ENCODE data around the gene CDK19. TPM values are rescaled to one million over a fixed set of nuclear protein-coding genes. Genes with fewer than 3 reads are reported as not detected.

The CDK19 gene
- total and polyA plus RNA-seq, 2 experiments from 2014 or later, result 5.6 to 11.1 TPM

DNA sequence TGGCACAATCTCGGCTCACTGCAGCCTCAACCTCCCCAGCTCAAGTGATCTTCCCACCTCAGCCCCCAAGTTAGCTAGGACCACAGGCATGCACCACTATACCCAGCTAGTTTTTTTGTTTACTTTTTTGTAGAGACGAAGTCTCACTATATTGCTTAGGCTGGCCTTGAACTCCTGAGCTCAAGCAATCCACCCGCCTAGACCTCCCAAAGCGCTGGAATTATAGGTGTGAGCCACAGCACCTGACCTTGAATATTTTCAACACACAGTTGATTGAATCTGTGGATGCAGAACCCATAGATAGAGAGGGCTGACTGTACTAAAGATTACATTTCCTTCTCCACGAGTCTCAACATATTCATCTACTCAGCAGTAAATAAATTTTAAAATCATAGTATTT lies 15.6 kb downstream of the CDK19 start:
- TF ChIP-seq, protein P1, sequence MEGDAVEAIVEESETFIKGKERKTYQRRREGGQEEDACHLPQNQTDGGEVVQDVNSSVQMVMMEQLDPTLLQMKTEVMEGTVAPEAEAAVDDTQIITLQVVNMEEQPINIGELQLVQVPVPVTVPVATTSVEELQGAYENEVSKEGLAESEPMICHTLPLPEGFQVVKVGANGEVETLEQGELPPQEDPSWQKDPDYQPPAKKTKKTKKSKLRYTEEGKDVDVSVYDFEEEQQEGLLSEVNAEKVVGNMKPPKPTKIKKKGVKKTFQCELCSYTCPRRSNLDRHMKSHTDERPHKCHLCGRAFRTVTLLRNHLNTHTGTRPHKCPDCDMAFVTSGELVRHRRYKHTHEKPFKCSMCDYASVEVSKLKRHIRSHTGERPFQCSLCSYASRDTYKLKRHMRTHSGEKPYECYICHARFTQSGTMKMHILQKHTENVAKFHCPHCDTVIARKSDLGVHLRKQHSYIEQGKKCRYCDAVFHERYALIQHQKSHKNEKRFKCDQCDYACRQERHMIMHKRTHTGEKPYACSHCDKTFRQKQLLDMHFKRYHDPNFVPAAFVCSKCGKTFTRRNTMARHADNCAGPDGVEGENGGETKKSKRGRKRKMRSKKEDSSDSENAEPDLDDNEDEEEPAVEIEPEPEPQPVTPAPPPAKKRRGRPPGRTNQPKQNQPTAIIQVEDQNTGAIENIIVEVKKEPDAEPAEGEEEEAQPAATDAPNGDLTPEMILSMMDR (IDR thresholded peaks at IDR 0.05; ENCODE audit: low read depth, low read length), result no peak
- Histone ChIP-seq H3K4me3 (no peak overlapping the region), H3K4me1 (ENCODE audit: low read depth) (no peaks in the 10 kb centered on the region), H3K27me3 (no peaks in the 10 kb centered on the region), H3K36me3 (no peaks in the 10 kb centered on the region), H3K9me3 (ENCODE audit: low read depth) (no peaks in the 10 kb centered on the region), H3K27ac (no peak overlapping the region)
- DNase-seq (ENCODE audit: low read depth in 1 of 2, low spot score in 1 of 2), result no peak

DNA sequence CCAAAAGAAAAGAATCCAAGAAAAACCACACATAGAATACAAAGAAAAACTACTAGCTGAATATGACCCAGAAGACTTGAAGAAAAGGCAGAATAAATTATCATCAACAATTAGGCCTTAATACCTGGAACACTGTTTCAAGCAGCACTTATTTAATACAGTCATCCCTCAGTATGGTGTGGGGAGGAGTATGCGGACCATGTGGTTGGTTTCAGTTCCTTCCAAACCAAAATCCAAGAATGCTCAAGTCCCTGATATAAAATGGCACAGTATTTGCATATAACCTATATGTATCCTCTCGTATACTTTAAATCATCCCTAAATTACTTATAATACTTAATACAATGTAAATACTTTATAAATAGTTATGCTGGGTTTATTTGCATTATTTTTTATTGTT lies 16.1 kb downstream of the CDK19 start:
- H3K27me3 ChIP-seq, result no peaks in the 10 kb centered on the region

DNA sequence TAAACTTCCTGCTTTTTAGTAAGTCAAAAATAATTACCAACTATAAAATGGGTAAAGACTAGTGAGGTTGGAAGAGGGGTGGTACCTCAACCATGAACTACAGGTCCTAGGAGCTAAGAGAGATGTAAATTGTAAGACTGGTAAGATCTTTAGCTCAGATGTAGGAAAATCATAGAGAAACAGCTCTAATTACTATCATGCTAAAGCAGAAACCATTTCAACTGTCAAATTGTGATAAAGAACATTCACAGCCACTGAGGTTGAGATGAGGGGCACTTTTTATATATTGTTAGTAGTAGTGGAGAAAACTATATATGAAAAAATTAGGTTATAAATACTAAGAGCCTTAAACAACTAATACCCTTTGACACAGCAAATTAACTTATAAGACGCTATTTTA lies 20.0 kb downstream of the CDK19 start:
- TF ChIP-seq, protein P1 (IDR thresholded peaks at IDR 0.05; ENCODE audit: low read depth, low read length), result no peak
- no peaks in the 10 kb centered on the region for H3K27me3 ChIP-seq
- no peak overlapping the region for H3K4me3 ChIP-seq
- H3K27ac ChIP-seq, result no peak overlapping the region
- H3K36me3 ChIP-seq, result no peaks in the 10 kb centered on the region
- H3K4me1 ChIP-seq (ENCODE audit: low read depth), result no peaks in the 10 kb centered on the region
- no peak for DNase-seq (ENCODE audit: low read depth in 1 of 2, low spot score in 1 of 2)
- no peaks in the 10 kb centered on the region for H3K9me3 ChIP-seq (ENCODE audit: low read depth)

More for the DNA sequence above, 16.1 kb downstream of the CDK19 start:
- TF ChIP-seq, protein P1 (IDR thresholded peaks at IDR 0.05; ENCODE audit: low read depth, low read length), result no peak
- no peak overlapping the region for H3K4me3 ChIP-seq
- no peaks in the 10 kb centered on the region for H3K4me1 ChIP-seq (ENCODE audit: low read depth)
- H3K9me3 ChIP-seq (ENCODE audit: low read depth), result no peaks in the 10 kb centered on the region
- no peak for DNase-seq (ENCODE audit: low read depth in 1 of 2, low spot score in 1 of 2)
- H3K27ac ChIP-seq, result no peak overlapping the region
- no peaks in the 10 kb centered on the region for H3K36me3 ChIP-seq

DNA sequence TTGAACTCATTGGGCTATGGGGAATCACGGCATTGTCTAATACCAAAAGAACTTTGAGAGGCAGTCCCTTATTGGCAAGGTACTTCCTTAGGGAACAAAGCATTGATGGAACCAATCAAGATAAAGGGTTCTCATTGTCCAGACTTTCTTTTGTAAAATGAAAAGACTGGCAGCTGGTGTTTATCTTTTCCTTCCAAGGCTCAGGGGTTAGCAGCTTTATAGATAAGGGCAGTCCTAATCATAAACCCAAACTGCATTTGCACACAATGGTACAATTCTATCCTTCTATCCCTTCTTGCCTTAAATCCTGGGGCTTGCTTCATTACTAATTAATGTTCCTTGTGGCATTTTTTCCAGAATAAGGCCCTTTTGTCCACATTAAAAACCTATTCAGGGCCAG lies 28.6 kb downstream of the CDK19 start:
- Histone ChIP-seq H3K9me3 (ENCODE audit: low read depth) (peaks cover 2% of the 10 kb centered on the region), H3K27me3 (no peaks in the 10 kb centered on the region), H3K36me3 (no peaks in the 10 kb centered on the region), H3K4me3 (no peak overlapping the region), H3K4me1 (ENCODE audit: low read depth) (peaks cover 8% of the 10 kb centered on the region), H3K27ac (no peak overlapping the region)
- DNase-seq (ENCODE audit: low read depth in 1 of 2, low spot score in 1 of 2), result no peak
- TF ChIP-seq, protein P1 (IDR thresholded peaks at IDR 0.05; ENCODE audit: low read depth, low read length), result no peak

DNA sequence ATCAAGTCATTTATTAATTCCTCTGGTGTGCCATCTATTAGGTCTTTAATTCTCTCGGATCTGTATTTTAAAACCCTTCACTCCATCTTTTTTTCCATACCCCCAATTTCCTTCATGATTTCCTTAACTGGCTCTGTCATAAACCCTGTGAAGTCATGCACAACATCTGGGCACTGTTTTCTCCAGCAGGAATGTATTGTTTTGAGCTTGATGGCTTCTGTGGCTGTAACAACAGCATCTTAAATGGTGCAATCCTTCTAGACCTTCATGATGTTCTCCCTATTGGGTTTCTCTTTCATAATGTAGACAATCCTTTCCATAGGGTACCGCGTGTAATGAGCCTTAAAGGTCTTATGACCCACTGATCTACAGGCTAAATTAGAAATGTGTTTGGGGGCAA lies 29.0 kb downstream of the CDK19 start:
- H3K36me3 ChIP-seq, result no peaks in the 10 kb centered on the region
- no peaks in the 10 kb centered on the region for H3K27me3 ChIP-seq
- H3K4me3 ChIP-seq, result no peak overlapping the region
- peaks cover 8% of the 10 kb centered on the region for H3K4me1 ChIP-seq (ENCODE audit: low read depth)
- H3K27ac ChIP-seq, result no peak overlapping the region
- no peak for DNase-seq (ENCODE audit: low read depth in 1 of 2, low spot score in 1 of 2)
- TF ChIP-seq, protein P1 (IDR thresholded peaks at IDR 0.05; ENCODE audit: low read depth, low read length), result no peak
- peaks cover 2% of the 10 kb centered on the region for H3K9me3 ChIP-seq (ENCODE audit: low read depth)

DNA sequence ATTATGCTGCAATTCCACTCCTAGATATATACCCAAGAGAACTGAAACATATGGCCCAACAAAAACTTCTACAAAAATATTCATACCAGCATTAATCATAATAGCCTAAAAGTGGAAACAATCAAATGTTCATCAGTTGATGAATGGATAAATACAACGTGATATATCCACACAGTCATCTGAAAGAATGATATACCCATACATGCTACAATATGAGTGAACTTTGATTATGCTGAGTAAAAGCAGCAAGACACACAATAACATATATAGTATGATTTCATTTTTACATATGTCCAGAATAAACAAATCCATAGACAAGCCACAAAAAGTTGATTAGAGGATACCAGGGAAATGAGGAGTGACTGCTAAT lies 30.7 kb downstream of the CDK19 start:
- TF ChIP-seq, protein P1 (IDR thresholded peaks at IDR 0.05; ENCODE audit: low read depth, low read length), result no peak
- Histone ChIP-seq H3K27ac (no peak overlapping the region), H3K27me3 (no peaks in the 10 kb centered on the region)

More for the DNA sequence above, 30.7 kb downstream of the CDK19 start:
- Histone ChIP-seq H3K9me3 (ENCODE audit: low read depth) (peaks cover 2% of the 10 kb centered on the region), H3K4me3 (no peak overlapping the region), H3K4me1 (ENCODE audit: low read depth) (peaks cover 8% of the 10 kb centered on the region), H3K36me3 (no peaks in the 10 kb centered on the region)
- no peak for DNase-seq (ENCODE audit: low read depth in 1 of 2, low spot score in 1 of 2)

Data from cardiac muscle cell (in vitro differentiated cells and primary cell).